SK-N-SH (cell line): ENCODE data around the gene PKIB. TPM values are rescaled to one million over a fixed set of nuclear protein-coding genes. Genes with fewer than 3 reads are reported as not detected.

Experiments used
- CTCF ChIA-PET: fragments of 300-600, 350-600 bp; formaldehyde crosslinking; extraction: SDS; loops from one replicate; lab custom pipeline; 2021; lab: Yijun Ruan, JAX
- POLR2A ChIA-PET: fragments of 350-600 bp; sonication (Branson Sonifier 250); formaldehyde crosslinking; extraction: SDS; loops from one replicate; lab custom pipeline; 2020; ENCODE audit warnings: antibody characterized with exemption, inconsistent platforms; lab: Yijun Ruan, JAX
- DNase-seq: peaks from one replicate; pipeline ENCODE4 v3.0.0; 2012
- H2AFZ ChIP-seq: fragments of 200-600 bp; sonication (generic); 2 replicates; pipeline ENCODE4 v1.8.1; 2016; ENCODE audit warnings: antibody characterized with exemption, mild to moderate bottlenecking, low read depth
- H3F3A ChIP-seq: fragments of 200-600 bp; sonication (generic); replicated peaks from 2 replicates; pipeline ENCODE3; 2016; ENCODE audit warnings: antibody characterized with exemption, mild to moderate bottlenecking; ENCODE audit not compliant: insufficient read depth
- H3K27ac ChIP-seq, 2 experiments: fragments of 200-500 bp in 1 of 2; fragments of 200-600 bp in 1 of 2; sonication (Bioruptor generic) in 1 of 2; sonication (generic), shearing (Covaris generic) in 1 of 2; 2 replicates each; pipeline versions ENCODE4 v1.5.1 to v1.6.1; 2014 to 2016; ENCODE audit warnings: low read depth in 2 of 2, inconsistent platforms in 1 of 2, low read length in 1 of 2, mild to moderate bottlenecking in 1 of 2, mixed read lengths in 1 of 2
- H3K27me3 ChIP-seq: fragments of 200-600 bp; sonication (generic), shearing (Covaris generic); 2 replicates; pipeline ENCODE4 v1.6.1; 2016; ENCODE audit warnings: mixed run types; ENCODE audit not compliant: insufficient read depth
- H3K36me3 ChIP-seq, 2 experiments: fragments of 200-500 bp in 1 of 2; fragments of 200-600 bp in 1 of 2; sonication (Bioruptor generic) in 1 of 2; sonication (generic) in 1 of 2; replicated peaks in 1 of 2; 2 replicates each; pipeline versions ENCODE3 to v1.5.1; 2014 to 2016; ENCODE audit warnings: low read length in 1 of 2, mild to moderate bottlenecking in 1 of 2; ENCODE audit not compliant: insufficient read depth in 2 of 2, control insufficient read depth in 1 of 2
- H3K4me1 ChIP-seq, 2 experiments: fragments of 200-500 bp in 1 of 2; fragments of 200-600 bp in 1 of 2; sonication (Bioruptor generic) in 1 of 2; sonication (generic), shearing (Covaris generic) in 1 of 2; 2 replicates each; pipeline versions ENCODE4 v1.5.1 to v1.6.1; 2014 to 2016; ENCODE audit warnings: low read depth in 1 of 2, low read length in 1 of 2, mixed run types in 1 of 2; ENCODE audit not compliant: insufficient read depth in 2 of 2, control insufficient read depth in 1 of 2
- H3K4me2 ChIP-seq: fragments of 200-600 bp; sonication (generic), shearing (Covaris generic); 2 replicates; pipeline ENCODE4 v1.6.1; 2017; ENCODE audit warnings: mixed run types
- H3K4me3 ChIP-seq, 2 experiments: fragments of 200-500 bp in 1 of 2; fragments of 200-600 bp in 1 of 2; sonication (Bioruptor generic) in 1 of 2; sonication (generic), shearing (Covaris generic) in 1 of 2; 2 replicates each; pipeline versions ENCODE4 v1.5.1 to v1.8.1; 2014 to 2016; ENCODE audit warnings: low read depth in 2 of 2, inconsistent platforms in 1 of 2, low read length in 1 of 2, mild to moderate bottlenecking in 1 of 2, mixed read lengths in 1 of 2, moderate library complexity in 1 of 2
- H3K79me2 ChIP-seq: fragments of 200-600 bp; sonication (generic); 2 replicates; pipeline ENCODE4 v1.8.1; 2017; ENCODE audit warnings: mild to moderate bottlenecking; ENCODE audit not compliant: insufficient read depth
- H3K9ac ChIP-seq: fragments of 200-600 bp; sonication (generic); 2 replicates; pipeline ENCODE4 v1.6.1; 2017; ENCODE audit warnings: mixed run types
- H3K9me2 ChIP-seq: fragments of 200-600 bp; sonication (generic); 2 replicates; pipeline ENCODE4 v1.6.1; 2017; ENCODE audit warnings: mixed run types
- H3K9me3 ChIP-seq: fragments of 200-600 bp; sonication (generic); 2 replicates; pipeline ENCODE4 v1.6.1; 2017; ENCODE audit warnings: mixed run types, mild to moderate bottlenecking, moderate library complexity
- H4K20me1 ChIP-seq: fragments of 200-600 bp; sonication (generic); 2 replicates; pipeline ENCODE4 v1.6.1; 2017; ENCODE audit warnings: mild to moderate bottlenecking, mixed run types; ENCODE audit not compliant: insufficient read depth
- ELF1 ChIP-seq: IDR thresholded peaks from 2 replicates; pipeline ENCODE4 v1.4.0; 2012
- FOSL2 ChIP-seq: IDR thresholded peaks from 2 replicates; pipeline ENCODE4 v1.4.0; 2012; ENCODE audit warnings: low read depth, mild to moderate bottlenecking, moderate library complexity, borderline replicate concordance
- GATA2 ChIP-seq: sonication (generic); formaldehyde crosslinking; IDR thresholded peaks from 2 replicates; pipeline ENCODE4 v1.5.0; 2020; ENCODE audit warnings: mild to moderate bottlenecking, missing genetic modification reagents
- JUND ChIP-seq: IDR thresholded peaks from 2 replicates; pipeline ENCODE4 v1.4.0; 2012
- NRF1 ChIP-seq: IDR thresholded peaks from 2 replicates; pipeline ENCODE4 v1.6.1; 2012; ENCODE audit warnings: low read depth, mild to moderate bottlenecking, low read length
- RFX5 ChIP-seq: IDR thresholded peaks from 2 replicates; pipeline ENCODE4 v1.6.1; 2012; ENCODE audit warnings: mild to moderate bottlenecking, improper control_type of control experiment, low read length
- RXRA ChIP-seq: IDR thresholded peaks from 2 replicates; pipeline ENCODE4 v1.4.0; 2012; ENCODE audit warnings: low read depth, mild to moderate bottlenecking, borderline replicate concordance
- SIN3A ChIP-seq: IDR thresholded peaks from 2 replicates; pipeline ENCODE4 v1.6.1; 2012; ENCODE audit warnings: low read depth, mild to moderate bottlenecking, low read length, moderate library complexity, borderline replicate concordance
- TAF1 ChIP-seq: IDR thresholded peaks from 2 replicates; pipeline ENCODE4 v1.6.1; 2012; ENCODE audit warnings: low read depth, mild to moderate bottlenecking, low read length, moderate library complexity, borderline replicate concordance
- TEAD4 ChIP-seq: IDR thresholded peaks from 2 replicates; pipeline ENCODE4 v1.4.0; 2012; ENCODE audit warnings: mild to moderate bottlenecking, borderline replicate concordance; ENCODE audit not compliant: insufficient read depth
- USF1 ChIP-seq: IDR thresholded peaks from 2 replicates; pipeline ENCODE4 v1.4.0; 2012; ENCODE audit warnings: low read depth, borderline replicate concordance
- YY1 ChIP-seq: IDR thresholded peaks from 2 replicates; pipeline ENCODE4 v1.4.0; 2012; ENCODE audit warnings: low read depth, mild to moderate bottlenecking
- ZBTB33 ChIP-seq: IDR thresholded peaks from 2 replicates; pipeline ENCODE4 v1.4.0; 2012; ENCODE audit warnings: low read depth, borderline replicate concordance
- WGBS: methylation state at CpG from one replicate; pipeline ENCODE4 v1.1.6; 2017; ENCODE audit warnings: low lambda C conversion rate; 5-methylcytosine and 5-hydroxymethylcytosine counted together
- polyA plus RNA-seq, 3 experiments: library from polyadenylated mRNA; depleted of rRNA; stranded (reverse); fragments of >200 nt; gene quantifications; 2 replicates each; pipeline ENCODE4 v1.2.3, GENCODE V29; 2012
- TF ChIP-seq, protein P1 (sequence below): fragments of 200-600 bp; sonication (generic); IDR thresholded peaks from 2 replicates; pipeline ENCODE4 v1.6.1; 2017; ENCODE audit warnings: antibody characterized with exemption, mild to moderate bottlenecking, moderate library complexity
- TF ChIP-seq, protein P2 (sequence below): IDR thresholded peaks from 2 replicates; pipeline ENCODE4; 2012
- TF ChIP-seq, protein P3 (sequence below): fragments of 150-350 bp; IDR thresholded peaks from 2 replicates; pipeline ENCODE4 v1.6.1; 2016; ENCODE audit warnings: mild to moderate bottlenecking, low read depth, low read length

PKIB gene
- polyA plus RNA-seq, 1 of the 3 experiments (the other 2 are of a cell fraction): 0.30 TPM

- Histone ChIP-seq H3K4me1 (no peaks in the 10 kb centered on the region), H3K4me2 (no peak overlapping the region), H3K4me3 (no peak overlapping the region), H3K9ac (no peak overlapping the region), H3K27me3 (peaks cover 8% of the 10 kb centered on the region; the same call in 1 of the 2 replicates), H3K9me2 (no peaks in the 10 kb centered on the region), H4K20me1 (no peaks in the 10 kb centered on the region), H3F3A (no peaks in the 10 kb centered on the region), H3K27ac (no peak overlapping the region), H3K9me3 (no peaks in the 10 kb centered on the region; the same call in 1 of the 2 replicates), H3K79me2 (no peaks in the 10 kb centered on the region), H2AFZ (no peak overlapping the region), H3K36me3 (no peaks in the 10 kb centered on the region)
- ChIA-PET POLR2A (no interaction called here), CTCF (interaction anchor here (0.6 kb wide), 1 partner anchor 512 kb away, joined by 5 read pairs; no protein-coding TSS in a partner anchor)
- 43% methylated on average over 9 of the region's 9 CpGs for WGBS
- no peak for DNase-seq
- no peak for TF ChIP-seq YY1
- no peak for TF ChIP-seq JUND
- TF ChIP-seq, protein P1, sequence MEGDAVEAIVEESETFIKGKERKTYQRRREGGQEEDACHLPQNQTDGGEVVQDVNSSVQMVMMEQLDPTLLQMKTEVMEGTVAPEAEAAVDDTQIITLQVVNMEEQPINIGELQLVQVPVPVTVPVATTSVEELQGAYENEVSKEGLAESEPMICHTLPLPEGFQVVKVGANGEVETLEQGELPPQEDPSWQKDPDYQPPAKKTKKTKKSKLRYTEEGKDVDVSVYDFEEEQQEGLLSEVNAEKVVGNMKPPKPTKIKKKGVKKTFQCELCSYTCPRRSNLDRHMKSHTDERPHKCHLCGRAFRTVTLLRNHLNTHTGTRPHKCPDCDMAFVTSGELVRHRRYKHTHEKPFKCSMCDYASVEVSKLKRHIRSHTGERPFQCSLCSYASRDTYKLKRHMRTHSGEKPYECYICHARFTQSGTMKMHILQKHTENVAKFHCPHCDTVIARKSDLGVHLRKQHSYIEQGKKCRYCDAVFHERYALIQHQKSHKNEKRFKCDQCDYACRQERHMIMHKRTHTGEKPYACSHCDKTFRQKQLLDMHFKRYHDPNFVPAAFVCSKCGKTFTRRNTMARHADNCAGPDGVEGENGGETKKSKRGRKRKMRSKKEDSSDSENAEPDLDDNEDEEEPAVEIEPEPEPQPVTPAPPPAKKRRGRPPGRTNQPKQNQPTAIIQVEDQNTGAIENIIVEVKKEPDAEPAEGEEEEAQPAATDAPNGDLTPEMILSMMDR: no peak
- no peak for TF ChIP-seq SIN3A
- TF ChIP-seq TEAD4: no peak
- TF ChIP-seq, protein P2, sequence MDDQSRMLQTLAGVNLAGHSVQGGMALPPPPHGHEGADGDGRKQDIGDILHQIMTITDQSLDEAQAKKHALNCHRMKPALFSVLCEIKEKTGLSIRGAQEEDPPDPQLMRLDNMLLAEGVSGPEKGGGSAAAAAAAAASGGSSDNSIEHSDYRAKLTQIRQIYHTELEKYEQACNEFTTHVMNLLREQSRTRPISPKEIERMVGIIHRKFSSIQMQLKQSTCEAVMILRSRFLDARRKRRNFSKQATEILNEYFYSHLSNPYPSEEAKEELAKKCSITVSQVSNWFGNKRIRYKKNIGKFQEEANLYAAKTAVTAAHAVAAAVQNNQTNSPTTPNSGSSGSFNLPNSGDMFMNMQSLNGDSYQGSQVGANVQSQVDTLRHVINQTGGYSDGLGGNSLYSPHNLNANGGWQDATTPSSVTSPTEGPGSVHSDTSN: no peak
Observed at GRCh38 chr6:122746688-122747087, 136.5 kb downstream of the PKIB start.

- Histone ChIP-seq H3K4me1 (no peaks in the 10 kb centered on the region), H3K36me3 (no peaks in the 10 kb centered on the region), H3K9me3 (no peaks in the 10 kb centered on the region; the same call in 1 of the 2 replicates), H3F3A (no peaks in the 10 kb centered on the region), H3K27ac (no peak overlapping the region), H3K4me3 (no peak overlapping the region), H3K4me2 (no peak overlapping the region), H3K79me2 (no peaks in the 10 kb centered on the region), H4K20me1 (no peaks in the 10 kb centered on the region), H3K9ac (no peak overlapping the region), H2AFZ (no peak overlapping the region), H3K9me2 (no peaks in the 10 kb centered on the region), H3K27me3 (peaks cover 8% of the 10 kb centered on the region; the same call in 1 of the 2 replicates)
- no peak for DNase-seq
- WGBS: 24% methylated on average over 5 of the region's 10 CpGs
- CTCF ChIA-PET: no interaction called here
- POLR2A ChIA-PET: no interaction called here
- TF ChIP-seq RXRA: no peak
- no peak for TF ChIP-seq TAF1
- no peak for TF ChIP-seq FOSL2
- no peak for TF ChIP-seq ZBTB33
- TF ChIP-seq, protein P1: no peak
- TF ChIP-seq SIN3A: no peak
- no peak for TF ChIP-seq ELF1
- TF ChIP-seq RFX5: no peak
- TF ChIP-seq, protein P3, sequence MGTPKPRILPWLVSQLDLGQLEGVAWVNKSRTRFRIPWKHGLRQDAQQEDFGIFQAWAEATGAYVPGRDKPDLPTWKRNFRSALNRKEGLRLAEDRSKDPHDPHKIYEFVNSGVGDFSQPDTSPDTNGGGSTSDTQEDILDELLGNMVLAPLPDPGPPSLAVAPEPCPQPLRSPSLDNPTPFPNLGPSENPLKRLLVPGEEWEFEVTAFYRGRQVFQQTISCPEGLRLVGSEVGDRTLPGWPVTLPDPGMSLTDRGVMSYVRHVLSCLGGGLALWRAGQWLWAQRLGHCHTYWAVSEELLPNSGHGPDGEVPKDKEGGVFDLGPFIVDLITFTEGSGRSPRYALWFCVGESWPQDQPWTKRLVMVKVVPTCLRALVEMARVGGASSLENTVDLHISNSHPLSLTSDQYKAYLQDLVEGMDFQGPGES: no peak
- TF ChIP-seq GATA2 (CRISPR knock-in tag): no peak
- TF ChIP-seq USF1: no peak
- no peak for TF ChIP-seq NRF1
- TF ChIP-seq TEAD4: no peak
- TF ChIP-seq YY1: no peak
- TF ChIP-seq, protein P2: no peak
Observed at GRCh38 chr6:122747573-122747972, 137.4 kb downstream of the PKIB start.
